ENCODE measurements around the gene ITK.

- TF ChIP-seq EZH2 (IDR thresholded peaks at IDR 0.05; ENCODE audit: borderline replicate concordance, low read length) (no peak), CTCF (conservative IDR thresholded peaks at IDR 0.05 in 1 of 2, IDR thresholded peaks at IDR 0.05 in 1 of 2; ENCODE audit: extremely low read depth in 1 of 2, insufficient read depth in 1 of 2, low read depth in 1 of 2, low read length in 2 of 2) (no peak)
These were observed 108.7 kb downstream of the ITK start for GRCh38 chr5:157289164-157289819.
